Subcutaneous adipose tissue (tissue), 4 donors: ENCODE data around the gene CACNA2D2. TPM values are rescaled to one million over a fixed set of nuclear protein-coding genes. Genes with fewer than 3 reads are reported as not detected.

ENCODE experiments used
- CTCF ChIP-seq: fragments of 450-650 bp; IDR thresholded peaks from one replicate; pipeline ENCODE4 v1.5.1; 2016; ENCODE audit warnings: low read depth, mild to moderate bottlenecking, control low read depth, antibody characterized with exemption, moderate library complexity
- total RNA-seq, 4 donors: library from RNA; depleted of rRNA; stranded (reverse); fragments of >200 nt; gene quantifications; one replicate each; pipeline ENCODE4 v1.1.0, GENCODE V29; 2016

CACNA2D2 gene
- total RNA-seq, 4 donors from 2014 or later: 0.65 to 1.7 (median 0.66) TPM; not detected in 1

- TF ChIP-seq CTCF: no peak
These were observed 181.9 kb downstream of the CACNA2D2 start for GRCh38 chr3:50321336-50322114.

GRCh38 chr3:50320853-50321335 is 182.5 kb downstream of the CACNA2D2 start:
- TF ChIP-seq CTCF: no peak

GRCh38 chr3:50319894-50320625 is 183.4 kb downstream of the CACNA2D2 start:
- no peak for TF ChIP-seq CTCF

- TF ChIP-seq CTCF: no peak
These were observed 184.1 kb downstream of the CACNA2D2 start for GRCh38 chr3:50319181-50319893.

- no peak for TF ChIP-seq CTCF
These were observed 184.8 kb downstream of the CACNA2D2 start for GRCh38 chr3:50318615-50319014.

- TF ChIP-seq CTCF: no peak
These were observed 185.3 kb downstream of the CACNA2D2 start for GRCh38 chr3:50318163-50318562.

- TF ChIP-seq CTCF: no peak
These were observed 186.1 kb downstream of the CACNA2D2 start for GRCh38 chr3:50317300-50317699.
